SKM-1 (cell line): ENCODE data around the gene RNU1-1.
A peak's percentile ranks its signal among the peaks of the same experiment; 100 is the strongest.
"Not testable (repeated sequence)": the region's sequence is repeated elsewhere in the genome, so short reads cannot be mapped to it uniquely, and the experiment has no call there.

Source experiments
- DNase-seq: peaks from one replicate; lab custom pipeline; 2025; ENCODE audit not compliant: unreplicated experiment; lab: John Stamatoyannopoulos, UW

The RNU1-1 gene

DNA sequence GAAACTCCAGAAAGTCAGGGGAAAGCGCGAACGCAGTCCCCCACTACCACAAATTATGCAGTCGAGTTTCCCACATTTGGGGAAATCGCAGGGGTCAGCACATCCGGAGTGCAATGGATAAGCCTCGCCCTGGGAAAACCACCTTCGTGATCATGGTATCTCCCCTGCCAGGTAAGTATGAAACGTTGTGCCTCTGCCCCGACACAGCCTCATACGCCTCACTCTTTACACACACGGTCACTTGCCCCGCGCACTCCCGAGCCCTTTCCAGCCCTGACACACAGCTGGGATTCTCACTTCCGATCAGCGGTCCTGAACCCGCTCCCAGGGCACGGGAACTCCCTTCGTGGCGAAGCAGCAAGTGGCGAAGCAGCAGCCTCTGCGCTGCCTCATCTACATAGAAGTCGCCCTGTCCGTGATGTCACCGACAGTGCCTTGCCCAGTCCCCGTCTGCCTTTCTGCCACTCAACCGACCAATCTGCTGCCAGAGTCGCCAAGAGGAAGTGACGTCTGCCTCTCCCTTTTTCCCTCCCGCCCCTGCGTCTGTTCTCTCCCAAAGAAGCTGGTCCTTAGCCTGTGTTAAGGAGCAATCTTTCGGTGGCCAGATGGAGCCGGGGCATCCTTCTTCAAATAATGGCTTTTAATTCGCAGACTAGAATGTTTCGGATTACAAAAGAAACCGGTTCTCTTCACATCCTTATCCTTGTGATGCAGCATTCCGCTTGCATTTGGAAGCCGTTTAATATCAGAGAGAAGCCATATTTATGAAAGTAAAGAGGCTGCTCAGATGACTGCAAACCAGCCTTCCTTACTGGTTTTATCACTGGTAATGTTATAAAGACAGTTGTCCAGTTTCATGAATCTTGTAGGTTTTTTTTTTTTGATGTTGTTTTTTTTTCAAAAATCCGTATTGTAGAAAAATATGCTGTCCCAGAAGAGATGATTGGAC lies at the start of gene RNU1-1:
RNU1-1 (minus strand) TSS at position 179 of the 949 bp plus-strand sequence.
- DNase-seq = not testable (repeated sequence)

DNA sequence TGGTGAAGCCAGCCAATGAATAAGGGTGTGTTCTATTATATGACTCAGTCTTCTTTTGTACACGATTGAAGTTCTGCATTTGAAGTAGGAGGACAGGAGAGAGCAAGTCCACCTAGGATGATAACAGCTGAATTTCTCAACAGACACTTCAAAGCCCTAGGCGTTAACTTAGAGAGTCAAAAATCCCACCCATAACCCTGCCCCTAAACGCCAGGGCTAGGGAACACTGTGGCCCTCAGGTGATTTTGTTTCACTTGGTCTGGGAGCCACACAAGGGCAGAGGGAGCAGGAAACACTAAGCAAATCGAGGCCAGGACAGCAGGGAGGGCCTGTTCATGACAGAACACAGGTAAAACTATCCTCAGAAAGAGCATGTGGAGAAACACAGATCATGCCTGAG lies 47.0 kb upstream of the RNU1-1 start:
- DNase-seq = not testable (repeated sequence)

DNA sequence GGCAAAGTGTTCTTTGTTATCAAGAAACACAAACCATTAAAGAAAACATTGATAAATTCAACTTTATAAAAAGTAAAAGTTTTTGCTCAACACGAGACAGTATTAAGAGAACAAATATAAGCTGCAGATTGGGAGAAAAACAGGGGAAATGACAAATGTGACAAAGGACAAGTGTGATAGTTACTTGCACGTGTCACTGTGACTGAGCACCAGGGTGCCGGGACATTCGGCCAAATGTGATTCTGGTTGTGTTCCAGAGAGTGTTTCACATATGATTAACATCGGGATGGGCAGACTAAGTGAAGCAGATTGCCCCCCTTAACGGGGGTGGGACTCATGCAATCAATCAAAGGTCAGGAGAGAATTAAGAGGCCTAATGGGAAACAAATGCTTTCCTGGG lies 46.4 kb upstream of the RNU1-1 start:
- not testable (repeated sequence) for DNase-seq

DNA sequence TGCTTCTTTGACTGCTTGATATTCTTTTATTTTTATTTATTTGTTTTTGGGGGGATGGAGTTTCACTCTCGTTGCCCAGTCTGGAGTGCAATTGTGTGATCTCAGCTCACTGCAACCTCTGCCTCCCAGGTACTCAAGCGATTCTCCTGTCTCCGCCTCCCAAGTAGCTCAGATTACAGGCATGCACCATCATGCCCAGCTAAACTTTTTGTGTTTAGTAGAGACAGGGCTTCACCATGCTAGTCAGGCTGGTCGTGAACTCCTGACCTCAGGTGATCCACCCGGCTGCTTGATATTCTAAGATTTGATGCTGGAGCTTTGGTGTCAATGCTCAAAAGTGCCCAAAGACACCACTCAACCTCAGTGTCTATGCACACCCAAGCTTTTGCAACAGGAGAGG lies 45.6 kb upstream of the RNU1-1 start:
- DNase-seq = not testable (repeated sequence)

DNA sequence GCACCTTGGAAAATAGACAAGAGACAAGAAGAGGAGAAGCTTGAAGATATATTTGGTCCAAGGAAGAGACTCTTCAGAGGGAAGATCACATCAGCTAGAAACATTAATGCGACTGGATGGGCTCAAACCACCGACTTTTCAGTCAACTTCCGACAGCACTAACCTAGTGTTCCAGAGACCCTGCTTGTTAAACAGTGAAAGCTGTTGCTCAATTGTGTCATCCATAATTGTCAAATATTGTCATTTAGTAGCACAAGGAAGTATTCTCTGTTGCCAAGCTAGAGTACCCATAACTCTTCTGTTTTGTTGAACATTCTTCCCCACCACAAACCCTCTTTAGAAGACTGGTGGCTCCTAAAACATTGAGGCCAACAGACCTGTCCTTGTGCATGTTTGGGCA lies 42.9 kb upstream of the RNU1-1 start:
- DNase-seq = not testable (repeated sequence)

DNA sequence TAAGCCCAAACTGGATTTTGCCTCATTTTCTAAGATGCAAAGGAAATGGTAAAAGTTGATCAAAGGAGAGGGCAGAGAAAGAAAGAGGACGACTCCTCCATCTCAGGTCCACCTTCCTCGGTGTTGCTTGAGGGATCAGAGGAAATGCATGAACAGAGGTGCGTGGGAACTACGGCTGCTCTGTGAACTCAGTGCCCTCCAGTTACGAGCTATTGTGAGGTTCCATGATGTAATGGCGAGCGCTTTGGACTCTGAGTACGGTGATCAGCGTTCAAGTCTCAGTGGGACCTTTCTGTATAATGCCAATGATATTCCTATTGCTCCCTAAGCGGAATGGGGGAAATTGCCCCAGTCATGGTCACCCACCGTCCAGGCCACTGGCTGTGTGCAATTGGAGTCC lies 39.2 kb upstream of the RNU1-1 start:
- not testable (repeated sequence) for DNase-seq

DNA sequence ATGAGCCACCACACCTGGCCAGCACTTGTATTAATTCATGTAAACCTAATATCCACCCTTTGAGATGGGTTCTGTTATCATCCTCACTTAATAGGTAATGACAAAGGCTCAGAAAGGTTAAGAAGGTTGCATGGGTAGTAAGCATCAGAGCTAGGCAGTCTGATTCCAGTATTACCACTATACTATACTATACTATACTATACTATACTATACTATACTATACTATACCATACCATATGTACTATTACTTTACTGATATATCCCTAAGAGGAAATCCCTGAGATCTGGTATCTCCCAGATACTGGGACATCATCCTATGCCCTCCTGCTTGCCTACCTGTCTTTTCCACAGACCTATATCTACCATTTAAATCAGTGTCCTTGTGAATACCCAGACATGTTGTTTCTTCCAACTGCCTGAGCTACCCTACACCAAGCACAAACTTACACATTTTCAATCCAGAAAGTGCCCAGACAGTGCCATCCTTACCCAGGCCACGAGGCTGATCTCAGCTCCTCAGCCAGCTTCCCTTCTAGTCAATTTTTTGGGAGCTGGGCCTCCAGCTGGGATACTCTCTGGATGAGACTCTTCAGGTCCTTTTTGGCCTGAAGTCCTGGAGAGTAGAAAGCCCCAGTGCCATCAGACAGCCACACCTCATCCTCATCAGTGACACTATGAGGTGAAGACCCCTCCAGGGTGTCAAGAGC lies 36.3 kb upstream of the RNU1-1 start:
- not testable (repeated sequence) for DNase-seq

DNA sequence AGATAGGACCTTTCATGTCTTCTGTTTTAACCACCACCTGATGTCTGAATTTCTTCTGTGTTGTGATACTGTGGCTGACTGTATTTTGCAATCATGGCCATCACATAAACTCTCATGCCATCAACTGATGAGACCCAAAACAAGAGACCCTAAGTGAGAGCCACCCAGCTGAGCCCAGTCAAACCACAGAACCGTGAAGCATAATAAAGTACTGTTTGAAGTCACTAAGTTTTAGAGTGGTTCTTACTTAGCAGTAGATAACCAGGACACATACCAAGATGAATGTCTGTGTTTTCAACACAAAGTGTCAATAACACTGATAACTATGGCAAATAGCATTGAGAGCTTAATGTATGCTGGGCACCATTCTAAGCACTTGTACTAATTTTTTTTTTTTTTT lies 35.5 kb upstream of the RNU1-1 start:
- DNase-seq = not testable (repeated sequence)

DNA sequence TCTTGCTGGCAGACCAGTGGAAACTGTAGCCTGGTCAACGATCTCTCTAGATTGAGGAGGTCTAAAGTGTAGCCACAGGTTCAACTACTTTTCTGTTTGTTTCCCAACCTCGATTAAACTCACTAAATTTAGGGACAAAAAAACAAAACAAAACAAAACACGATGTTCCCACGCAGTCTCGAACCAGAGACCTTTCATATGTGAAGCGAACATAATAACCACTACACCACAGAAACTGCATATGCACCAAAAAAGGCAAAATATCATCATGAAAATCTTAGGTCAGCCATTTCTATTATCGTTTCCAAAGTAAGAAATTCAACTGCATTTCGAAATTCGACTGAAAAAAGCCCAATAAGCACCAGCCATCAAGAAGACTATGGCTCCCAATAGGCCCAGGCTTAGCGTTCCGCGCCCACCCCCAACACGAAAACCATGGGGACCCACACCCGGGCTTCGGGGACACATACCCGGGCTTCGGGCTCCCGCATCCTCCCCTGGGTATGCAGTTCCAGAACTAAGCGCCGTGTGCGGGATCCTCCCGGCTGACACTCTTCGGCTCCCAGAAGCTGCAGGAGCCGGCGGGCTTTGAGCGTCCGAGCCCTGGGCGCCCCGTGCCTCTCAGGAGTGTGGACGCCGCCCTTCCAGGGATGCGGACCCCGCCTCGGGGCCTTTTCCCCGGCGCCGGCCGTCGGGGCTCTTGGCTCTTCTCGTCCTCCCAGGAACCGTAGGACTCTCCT lies 33.6 kb upstream of the RNU1-1 start:
- not testable (repeated sequence) for DNase-seq

DNA sequence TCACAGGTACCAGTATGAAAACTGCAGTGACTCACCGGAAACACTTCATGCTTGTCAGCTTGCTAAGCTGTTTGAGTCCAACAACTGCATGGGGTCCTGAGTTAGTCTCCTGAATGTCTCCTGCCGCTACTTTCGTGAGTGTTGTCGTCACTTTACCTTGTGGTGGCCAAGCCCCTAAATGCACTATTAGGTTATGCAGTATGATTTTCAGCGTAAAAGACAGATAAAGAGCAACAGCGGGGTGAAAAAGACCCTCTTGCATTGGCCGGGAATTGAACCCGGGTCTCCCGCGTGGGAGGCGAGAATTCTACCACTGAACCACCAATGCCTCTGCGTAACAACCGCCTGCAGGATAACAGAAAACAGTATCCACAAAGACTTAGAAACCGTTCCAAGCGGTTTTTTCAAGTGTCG lies 31.6 kb upstream of the RNU1-1 start:
- DNase-seq = not testable (repeated sequence)

DNA sequence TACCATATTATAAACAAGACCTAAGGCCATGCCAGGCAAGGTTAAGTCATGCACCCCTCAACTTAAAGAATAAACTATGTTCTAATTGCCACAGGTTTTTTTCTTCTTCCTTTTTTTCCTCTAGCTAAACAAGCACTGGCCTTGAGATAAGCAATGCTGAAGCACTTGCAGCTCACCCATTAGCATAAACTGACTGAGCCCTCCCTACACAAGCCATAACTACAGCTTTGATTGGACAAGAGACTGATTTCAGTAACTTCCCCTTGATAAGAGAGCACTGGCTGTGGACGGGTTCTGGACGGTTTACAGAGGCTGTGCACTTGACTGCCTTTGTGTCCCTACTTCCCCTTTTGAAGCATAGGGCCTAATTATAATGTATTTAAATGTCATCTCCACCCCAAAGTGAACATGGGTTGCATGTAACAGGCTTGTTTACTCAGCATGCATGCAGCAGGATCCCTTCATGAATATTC lies 26.4 kb upstream of the RNU1-1 start:
- DNase-seq = peak; percentile 4

DNA sequence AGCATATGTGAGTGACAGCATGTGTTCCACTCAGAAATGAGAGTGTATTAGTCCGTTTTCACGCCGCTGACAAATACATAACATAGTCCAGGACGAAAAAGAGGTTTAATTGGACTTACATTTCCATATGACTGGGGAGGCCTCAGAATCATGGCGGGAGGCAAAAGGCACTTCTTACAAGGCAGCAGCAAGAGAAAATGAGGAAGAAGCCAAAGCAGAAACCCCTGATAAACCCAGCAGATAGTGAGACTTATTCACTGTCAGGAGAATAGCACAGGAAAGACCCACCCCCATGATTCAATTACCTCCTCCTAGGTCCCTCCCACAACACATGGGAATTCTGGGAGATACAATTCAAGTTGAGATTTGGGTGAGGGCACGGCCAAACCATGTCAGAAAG lies 23.4 kb upstream of the RNU1-1 start:
- DNase-seq = not testable (repeated sequence)

DNA sequence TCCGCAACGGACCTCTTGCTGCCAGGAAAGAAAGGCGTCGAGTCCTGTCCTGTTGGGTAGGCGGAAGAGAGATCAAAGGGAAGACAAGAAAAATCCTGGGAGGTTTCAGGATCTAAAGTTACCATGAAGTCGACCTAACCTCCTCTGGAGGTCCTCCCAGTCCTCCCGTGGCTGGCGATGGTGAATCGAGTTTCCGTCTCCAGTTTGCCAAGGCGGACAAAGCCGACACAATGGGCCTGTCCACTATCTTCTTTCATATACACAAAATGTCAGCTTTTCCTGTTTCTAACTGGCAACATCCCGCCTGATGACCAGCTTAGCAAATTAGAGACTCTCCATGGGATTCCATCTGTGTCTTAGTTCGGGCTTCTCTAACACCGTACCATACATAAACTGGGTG lies 22.7 kb upstream of the RNU1-1 start:
- DNase-seq = not testable (repeated sequence)

DNA sequence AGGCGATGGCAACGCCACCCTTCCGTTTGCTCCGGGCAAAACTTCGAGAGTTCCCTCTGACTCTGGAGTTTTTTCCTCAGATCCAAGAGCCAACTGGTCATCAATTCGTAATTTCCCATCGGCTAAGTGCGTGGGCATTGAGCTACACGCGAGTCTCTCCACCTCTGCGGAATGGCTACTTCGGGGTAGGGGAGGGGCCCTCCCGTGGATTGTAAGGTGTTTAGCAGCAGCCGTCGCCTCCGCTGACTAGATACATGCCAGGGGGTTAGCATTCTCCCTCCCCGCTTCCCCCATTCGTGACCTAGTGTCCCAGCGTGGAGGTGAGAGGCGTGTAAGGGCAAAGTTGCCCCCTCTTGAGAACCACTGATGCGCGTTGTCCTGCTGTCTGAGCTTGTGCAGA lies 21.8 kb upstream of the RNU1-1 start:
- DNase-seq = not testable (repeated sequence)

DNA sequence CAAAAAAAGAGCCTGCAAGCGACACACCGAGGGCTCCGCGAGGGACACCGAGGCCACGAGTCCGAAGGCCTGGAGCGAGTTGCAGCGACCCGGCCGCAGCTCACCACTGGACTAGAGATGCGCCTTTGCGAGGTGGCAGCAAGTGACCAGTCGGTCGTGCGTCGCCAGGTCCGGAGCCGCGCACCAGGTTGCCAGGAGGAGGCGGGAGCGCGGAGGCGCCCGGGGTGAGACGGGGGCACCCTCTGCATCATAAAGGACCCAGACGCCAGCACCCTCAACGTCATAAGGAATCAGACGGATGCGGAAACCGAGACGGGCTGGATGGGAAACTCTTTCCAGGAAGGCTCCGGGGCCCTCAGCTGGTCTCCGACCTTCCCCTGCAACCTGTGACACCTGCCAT lies 21.4 kb upstream of the RNU1-1 start:
- not testable (repeated sequence) for DNase-seq

DNA sequence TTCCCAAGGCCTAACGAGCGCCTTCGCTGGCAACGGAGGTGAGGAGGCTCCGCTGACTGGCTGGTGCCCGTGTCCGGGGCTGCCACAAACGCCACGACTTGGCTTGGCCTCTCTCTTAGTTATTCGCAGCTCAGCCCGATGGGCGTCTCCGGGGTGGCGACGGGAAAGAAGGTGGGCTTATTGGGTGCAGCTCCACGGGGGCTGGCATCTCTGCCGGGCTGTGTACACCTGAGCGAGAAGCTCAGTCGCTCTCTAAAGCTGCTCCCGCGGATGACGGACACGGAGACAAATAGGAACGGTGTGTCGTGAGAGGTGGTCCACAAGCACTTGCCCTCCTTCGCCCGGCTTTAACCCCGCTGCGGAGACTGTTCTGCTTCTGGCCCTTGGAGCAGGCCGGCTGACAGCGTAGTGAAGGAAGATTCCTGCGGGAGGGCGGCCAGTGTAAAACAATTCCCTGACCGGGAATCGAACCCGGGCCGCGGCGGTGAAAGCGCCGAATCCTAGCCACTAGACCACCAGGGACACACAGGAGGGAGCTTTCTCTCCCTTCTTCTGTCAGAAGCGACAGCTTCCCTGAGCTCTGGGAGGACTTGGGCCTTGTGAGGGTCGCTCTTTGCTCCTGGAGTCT lies 20.9 kb upstream of the RNU1-1 start:
- not testable (repeated sequence) for DNase-seq

DNA sequence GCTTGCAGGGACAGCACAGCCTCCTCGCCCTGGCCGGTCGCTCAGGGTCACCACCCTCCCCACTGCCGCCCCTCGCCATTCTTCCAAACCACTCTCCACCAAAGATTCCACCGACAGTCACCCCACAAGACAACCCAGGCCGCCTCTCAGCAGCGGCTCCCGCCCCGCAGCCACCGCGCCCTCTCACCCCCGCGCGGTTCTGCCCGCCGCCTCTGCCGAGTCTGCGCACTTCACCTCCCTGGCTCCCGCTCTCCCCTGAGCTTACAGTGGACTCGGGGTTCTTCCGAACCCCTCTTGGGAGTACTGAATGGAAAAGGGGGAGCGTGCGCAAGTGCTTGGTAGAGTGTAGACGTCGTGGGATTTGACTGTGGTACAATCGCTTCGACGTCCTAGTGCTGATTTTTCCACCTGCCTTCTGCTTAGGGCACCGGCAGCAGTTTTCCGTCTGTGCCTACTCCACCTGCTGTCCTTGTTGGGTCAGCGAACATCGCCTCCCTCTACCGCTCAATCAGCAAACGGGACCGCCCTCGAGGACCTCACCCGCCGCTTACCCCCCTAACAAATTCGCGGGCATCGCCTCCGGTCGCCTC lies 20.2 kb upstream of the RNU1-1 start:
- DNase-seq = not testable (repeated sequence)

DNA sequence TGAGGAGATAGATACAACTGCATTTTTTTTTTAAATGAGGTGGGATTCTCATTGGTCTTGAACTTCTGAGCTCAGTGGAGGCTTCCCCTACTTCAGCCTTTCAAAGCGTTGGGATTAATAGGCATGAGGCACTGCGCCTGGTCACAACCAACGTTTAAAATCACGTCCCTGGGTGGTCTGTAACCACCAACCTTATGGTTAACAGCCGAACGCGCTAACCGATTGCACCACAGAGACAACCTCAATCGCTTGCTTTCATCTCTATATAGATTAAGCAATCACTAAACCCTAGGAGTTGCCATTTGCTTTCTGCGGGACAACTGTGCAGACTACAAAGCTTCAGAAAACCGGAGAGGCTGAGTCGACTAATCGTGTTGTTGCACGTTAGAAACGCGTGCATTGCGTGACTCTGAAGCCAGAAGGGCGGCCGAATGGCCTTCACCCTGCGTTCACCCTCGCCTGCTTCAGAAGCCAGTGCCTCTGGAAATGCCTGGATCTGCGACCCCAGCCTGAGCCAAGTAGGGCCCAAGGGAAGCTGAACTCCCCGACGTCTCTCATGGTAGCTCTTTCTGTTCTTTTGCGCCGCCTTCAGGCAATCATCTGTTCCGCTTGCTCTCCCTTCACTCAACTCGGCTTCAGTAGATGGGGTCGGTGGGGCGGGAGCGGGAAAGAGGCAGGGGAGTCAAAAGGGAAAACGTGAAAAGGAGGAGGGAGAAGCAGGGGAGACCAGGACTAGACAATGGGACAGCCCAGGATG lies 18.3 kb upstream of the RNU1-1 start:
- DNase-seq = not testable (repeated sequence)

DNA sequence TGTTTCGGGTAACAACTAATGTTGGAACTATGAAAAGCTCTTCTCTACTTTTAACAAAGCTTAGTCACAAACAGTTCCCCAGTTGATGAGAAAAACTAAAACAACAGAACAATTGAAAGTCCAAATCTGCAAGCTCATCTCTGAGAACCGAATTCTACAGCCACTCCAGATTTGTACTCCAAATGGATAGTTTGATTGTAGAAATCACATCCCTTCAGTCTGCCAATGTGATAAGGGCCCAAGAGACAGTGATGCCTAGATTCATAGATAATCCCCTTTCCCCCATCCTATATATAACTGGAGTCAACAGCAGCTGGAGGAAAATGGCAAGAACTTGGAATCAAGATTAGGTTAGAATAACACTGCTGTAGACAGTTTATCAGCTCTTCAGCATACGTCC lies 14.3 kb upstream of the RNU1-1 start:
- not testable (repeated sequence) for DNase-seq
